ENCODE results near the gene SLC38A8.

- TF ChIP-seq, protein P1, sequence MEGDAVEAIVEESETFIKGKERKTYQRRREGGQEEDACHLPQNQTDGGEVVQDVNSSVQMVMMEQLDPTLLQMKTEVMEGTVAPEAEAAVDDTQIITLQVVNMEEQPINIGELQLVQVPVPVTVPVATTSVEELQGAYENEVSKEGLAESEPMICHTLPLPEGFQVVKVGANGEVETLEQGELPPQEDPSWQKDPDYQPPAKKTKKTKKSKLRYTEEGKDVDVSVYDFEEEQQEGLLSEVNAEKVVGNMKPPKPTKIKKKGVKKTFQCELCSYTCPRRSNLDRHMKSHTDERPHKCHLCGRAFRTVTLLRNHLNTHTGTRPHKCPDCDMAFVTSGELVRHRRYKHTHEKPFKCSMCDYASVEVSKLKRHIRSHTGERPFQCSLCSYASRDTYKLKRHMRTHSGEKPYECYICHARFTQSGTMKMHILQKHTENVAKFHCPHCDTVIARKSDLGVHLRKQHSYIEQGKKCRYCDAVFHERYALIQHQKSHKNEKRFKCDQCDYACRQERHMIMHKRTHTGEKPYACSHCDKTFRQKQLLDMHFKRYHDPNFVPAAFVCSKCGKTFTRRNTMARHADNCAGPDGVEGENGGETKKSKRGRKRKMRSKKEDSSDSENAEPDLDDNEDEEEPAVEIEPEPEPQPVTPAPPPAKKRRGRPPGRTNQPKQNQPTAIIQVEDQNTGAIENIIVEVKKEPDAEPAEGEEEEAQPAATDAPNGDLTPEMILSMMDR (IDR thresholded peaks at IDR 0.05; ENCODE audit: low read depth, low read length, poor library complexity, severe bottlenecking), result no peak
- TF ChIP-seq EZH2phosphoT487 (IDR thresholded peaks at IDR 0.05; ENCODE audit: borderline replicate concordance, low read length), result no peak
These were observed 52.1 kb downstream of the SLC38A8 start for GRCh38 chr16:83990492-83990891.

All from DOHH2 (cell line).